Peyer's patch (tissue), 4 donors: ENCODE data around the gene PLA2G12A. TPM values are rescaled to one million over a fixed set of nuclear protein-coding genes. Genes with fewer than 3 reads are reported as not detected.

Experiments used
- DNase-seq, 3 donors: peaks; one replicate each; pipeline ENCODE4 v3.0.0-alpha.2; 2017 to 2019
- H3K27ac ChIP-seq, 4 donors: fragments of 200-600 bp; sonication (generic); one replicate each; pipeline ENCODE4 v1.5.1; 2016 to 2019
- H3K27me3 ChIP-seq, 2 donors: fragments of 200-600 bp; sonication (generic); one replicate each; pipeline ENCODE4 v1.5.1; 2019
- H3K36me3 ChIP-seq, 3 donors: fragments of 200-600 bp; sonication (generic); one replicate each; pipeline ENCODE4 v1.5.1; 2016 to 2019
- H3K4me1 ChIP-seq, 4 donors: fragments of 200-600 bp; sonication (generic); one replicate each; pipeline ENCODE4 v1.5.1; 2016 to 2019
- H3K4me3 ChIP-seq, 4 donors: fragments of 200-600 bp; sonication (generic); 1 replicate in 3 of 4; 2 replicates in 1 of 4; pipeline ENCODE4 v1.5.1; 2016 to 2019; ENCODE audit warnings: mild to moderate bottlenecking in 1 of 4
- H3K9me3 ChIP-seq, 4 donors: fragments of 200-600 bp; sonication (generic); one replicate each; pipeline ENCODE4 v1.5.1; 2016 to 2019; ENCODE audit warnings: mild to moderate bottlenecking in 1 of 4
- CTCF ChIP-seq, 6 experiments: fragments of 450-650 bp in 4 of 6; fragments of 200-600 bp in 2 of 6; sonication (generic) in 1 of 6; IDR thresholded peaks; one replicate each; pipeline ENCODE4 v1.5.1; 2017 to 2019; ENCODE audit warnings: antibody characterized with exemption in 6 of 6, mild to moderate bottlenecking in 3 of 6, moderate library complexity in 1 of 6
- POLR2A ChIP-seq, 2 donors: fragments of 450-650 bp; IDR thresholded peaks; one replicate each; pipeline ENCODE4 v1.5.1; 2017; ENCODE audit warnings: antibody characterized with exemption in 2 of 2, mild to moderate bottlenecking in 2 of 2, moderate library complexity in 2 of 2
- small RNA-seq, 2 donors: library from RNA; depleted of rRNA; stranded (forward); fragments of <200 nt; gene quantifications; one replicate each; pipeline ENCODE3, GENCODE V24; 2016
- total RNA-seq, 4 donors: library from RNA; depleted of rRNA; stranded (reverse); fragments of >200 nt; gene quantifications; one replicate each; pipeline ENCODE4 v1.1.0, GENCODE V29; 2016

Gene PLA2G12A
- total RNA-seq, 4 donors from 2014 or later = 14.9 to 37.0 (median 28.4) TPM

GRCh38 chr4:109662116-109662515 lies 67.8 kb downstream of the PLA2G12A start:
- peaks cover 0 to 2% (median 0%) of the 10 kb centered on the region in 3 donors for H3K36me3 ChIP-seq
- TF ChIP-seq CTCF (IDR thresholded peaks at IDR 0.05) (no peak), POLR2A (IDR thresholded peaks at IDR 0.05) (no peak)

More at GRCh38 chr4:109662116-109662515, 67.8 kb downstream of the PLA2G12A start:
- H3K27ac ChIP-seq = no peak overlapping the region
- no peaks in the 10 kb centered on the region for H3K4me1 ChIP-seq
- H3K27me3 ChIP-seq = no peaks in the 10 kb centered on the region
- H3K9me3 ChIP-seq = no peaks in the 10 kb centered on the region
- no peak for DNase-seq
- H3K4me3 ChIP-seq = no peak overlapping the region

Small RNAs within 50 kb of the gene (small RNA-seq; reads per million reads assigned to genes)
- 0 reads per million in 2 donors for gene HIGD1AP14

Other genes with a start within 250 kb of the PLA2G12A start
- gene MCUB, start 169.8 kb downstream of the PLA2G12A start, total RNA-seq = 10 to 100 TPM in 1 of 4 donors, 1 to 10 TPM in 3; 3.8 to 22.3 (median 5.5) TPM
- 100 to 1,000 TPM in 1 of 4 donors, 10 to 100 TPM in 3; 43.7 to 132 (median 69.3) TPM for gene CASP6, start 26.6 kb downstream of the PLA2G12A start, total RNA-seq
- 10 to 100 TPM in 2 of 4 donors, 1 to 10 TPM in 2; 7.0 to 20.5 (median 12.6) TPM for gene CFI, start 71.9 kb upstream of the PLA2G12A start, total RNA-seq
- 1 to 10 TPM in 3 of 4 donors, not detected in 1; 2.1 to 4.9 (median 4.2) TPM for gene GAR1, start 85.7 kb upstream of the PLA2G12A start, total RNA-seq
- not detected for gene RRH, start 97.9 kb upstream of the PLA2G12A start, total RNA-seq
- 1 to 10 TPM in 1 of 4 donors, under 1 TPM in 1, not detected in 2; 0.67 to 1.8 TPM for gene LRIT3, start 118.0 kb upstream of the PLA2G12A start, total RNA-seq
- gene EGF, start 182.8 kb upstream of the PLA2G12A start, total RNA-seq = 10 to 100 TPM in 1 of 4 donors, 1 to 10 TPM in 2, under 1 TPM in 1; 0.80 to 14.1 (median 5.2) TPM